ENCODE data around the gene CELSR3.

DNA sequence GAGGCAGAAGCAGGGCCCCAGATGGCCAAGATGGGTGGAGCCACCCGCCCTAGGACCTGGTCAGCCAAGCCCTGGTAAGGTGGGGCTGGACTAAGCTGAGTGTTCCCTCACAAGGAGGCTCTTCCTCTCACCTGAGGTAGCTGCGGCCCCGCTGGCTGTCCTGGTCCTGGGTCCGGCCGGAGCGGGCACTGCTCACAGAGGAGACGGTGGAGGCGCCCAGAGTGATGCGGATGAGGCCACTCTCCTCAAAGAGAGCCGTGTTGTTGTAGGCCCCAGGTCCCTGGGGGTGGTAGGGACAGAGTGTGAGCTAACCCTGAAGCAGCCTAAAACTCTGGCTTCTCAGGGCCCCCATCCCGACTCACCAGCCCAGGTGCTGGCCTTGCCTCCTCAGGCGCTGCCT, 20.1 kb downstream of the CELSR3 start:
- TF ChIP-seq POLR2AphosphoS5 (IDR thresholded peaks at IDR 0.05; ENCODE audit: low read depth, low read length): no peak
- TF ChIP-seq, protein P1, sequence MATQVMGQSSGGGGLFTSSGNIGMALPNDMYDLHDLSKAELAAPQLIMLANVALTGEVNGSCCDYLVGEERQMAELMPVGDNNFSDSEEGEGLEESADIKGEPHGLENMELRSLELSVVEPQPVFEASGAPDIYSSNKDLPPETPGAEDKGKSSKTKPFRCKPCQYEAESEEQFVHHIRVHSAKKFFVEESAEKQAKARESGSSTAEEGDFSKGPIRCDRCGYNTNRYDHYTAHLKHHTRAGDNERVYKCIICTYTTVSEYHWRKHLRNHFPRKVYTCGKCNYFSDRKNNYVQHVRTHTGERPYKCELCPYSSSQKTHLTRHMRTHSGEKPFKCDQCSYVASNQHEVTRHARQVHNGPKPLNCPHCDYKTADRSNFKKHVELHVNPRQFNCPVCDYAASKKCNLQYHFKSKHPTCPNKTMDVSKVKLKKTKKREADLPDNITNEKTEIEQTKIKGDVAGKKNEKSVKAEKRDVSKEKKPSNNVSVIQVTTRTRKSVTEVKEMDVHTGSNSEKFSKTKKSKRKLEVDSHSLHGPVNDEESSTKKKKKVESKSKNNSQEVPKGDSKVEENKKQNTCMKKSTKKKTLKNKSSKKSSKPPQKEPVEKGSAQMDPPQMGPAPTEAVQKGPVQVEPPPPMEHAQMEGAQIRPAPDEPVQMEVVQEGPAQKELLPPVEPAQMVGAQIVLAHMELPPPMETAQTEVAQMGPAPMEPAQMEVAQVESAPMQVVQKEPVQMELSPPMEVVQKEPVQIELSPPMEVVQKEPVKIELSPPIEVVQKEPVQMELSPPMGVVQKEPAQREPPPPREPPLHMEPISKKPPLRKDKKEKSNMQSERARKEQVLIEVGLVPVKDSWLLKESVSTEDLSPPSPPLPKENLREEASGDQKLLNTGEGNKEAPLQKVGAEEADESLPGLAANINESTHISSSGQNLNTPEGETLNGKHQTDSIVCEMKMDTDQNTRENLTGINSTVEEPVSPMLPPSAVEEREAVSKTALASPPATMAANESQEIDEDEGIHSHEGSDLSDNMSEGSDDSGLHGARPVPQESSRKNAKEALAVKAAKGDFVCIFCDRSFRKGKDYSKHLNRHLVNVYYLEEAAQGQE (IDR thresholded peaks at IDR 0.05; ENCODE audit: insufficient read depth in 1 of 2, low read depth in 2 of 2, low read length in 1 of 2): no peak
- TF ChIP-seq CTCF (IDR thresholded peaks at IDR 0.05): no peak
